ENCODE results near the gene RALB.

DNA sequence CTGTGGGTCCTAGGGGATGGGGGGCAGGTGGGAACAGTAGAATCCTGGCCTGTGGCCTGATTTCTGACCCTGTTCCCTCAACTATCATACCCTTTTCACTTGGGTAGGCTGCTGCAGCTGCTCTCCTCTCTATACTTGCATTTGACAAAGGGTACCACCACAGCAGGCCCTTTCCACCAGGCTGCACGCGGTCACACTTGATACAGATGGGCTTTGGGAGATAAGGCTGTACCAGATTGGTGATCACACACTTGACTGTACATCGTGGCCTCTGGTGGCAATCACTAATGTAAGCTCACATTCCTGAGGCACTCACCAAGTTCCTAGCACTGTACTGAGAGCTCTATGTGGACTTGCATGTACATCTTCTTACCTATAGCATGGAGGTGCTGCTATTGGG lies 1.6 kb upstream of the RALB start:
- TF ChIP-seq GATA2 (IDR thresholded peaks at IDR 0.05; ENCODE audit: low read depth, low read length) (no peak), GATA3 (IDR thresholded peaks at IDR 0.05; ENCODE audit: low read depth, low read length) (no peak)

Data from SH-SY5Y (cell line).